H9 (cell line): ENCODE data around the gene C3orf70. TPM values are rescaled to one million over a fixed set of nuclear protein-coding genes. Genes with fewer than 3 reads are reported as not detected.

Source experiments
- DNase-seq: peaks from one replicate; pipeline ENCODE4 v3.0.0-alpha.2; 2017
- H2AFZ ChIP-seq: one replicate; pipeline ENCODE4 v1.6.1; 2013; ENCODE audit warnings: mild to moderate bottlenecking, low read length, control low read depth, moderate library complexity
- H2AK5ac ChIP-seq: 2 replicates; pipeline ENCODE4 v1.6.1; 2013; ENCODE audit warnings: low read length, control low read depth, mixed read lengths; ENCODE audit not compliant: insufficient read length
- H2BK120ac ChIP-seq: one replicate; pipeline ENCODE4 v1.6.1; 2013; ENCODE audit warnings: low read depth, mild to moderate bottlenecking, low read length, control low read depth, inconsistent platforms; ENCODE audit not compliant: poor library complexity, severe bottlenecking
- H2BK12ac ChIP-seq: 2 replicates; pipeline ENCODE4 v1.6.1; 2013; ENCODE audit warnings: low read length, control low read depth, mixed read lengths, low read depth; ENCODE audit not compliant: insufficient read length
- H2BK15ac ChIP-seq: 2 replicates; pipeline ENCODE4 v1.6.1; 2013; ENCODE audit warnings: low read depth, low read length, control low read depth
- H2BK20ac ChIP-seq: one replicate; pipeline ENCODE4 v1.6.1; 2013; ENCODE audit warnings: low read depth, mild to moderate bottlenecking, low read length, control low read depth, inconsistent platforms; ENCODE audit not compliant: poor library complexity, severe bottlenecking
- H2BK5ac ChIP-seq: 2 replicates; pipeline ENCODE4 v1.6.1; 2013; ENCODE audit warnings: low read length, control low read depth, mixed read lengths; ENCODE audit not compliant: insufficient read length
- H3K14ac ChIP-seq: 2 replicates; pipeline ENCODE4 v1.6.1; 2013; ENCODE audit warnings: low read length, control low read depth; ENCODE audit not compliant: insufficient read depth
- H3K18ac ChIP-seq: 2 replicates; pipeline ENCODE4 v1.6.1; 2013; ENCODE audit warnings: low read depth, mild to moderate bottlenecking, mixed read lengths, low read length, control low read depth; ENCODE audit not compliant: insufficient read length
- H3K23ac ChIP-seq: 2 replicates; pipeline ENCODE4 v1.6.1; 2013; ENCODE audit warnings: low read length, control low read depth, mixed read lengths, low read depth; ENCODE audit not compliant: insufficient read length
- H3K23me2 ChIP-seq: 2 replicates; pipeline ENCODE4 v1.6.1; 2013; ENCODE audit warnings: low read depth, mild to moderate bottlenecking, mixed read lengths, low read length, control low read depth; ENCODE audit not compliant: insufficient read length, poor library complexity, severe bottlenecking
- H3K27ac ChIP-seq: 2 replicates; pipeline ENCODE4 v1.5.1; 2013; ENCODE audit warnings: low read length, control low read depth, mixed read lengths, low read depth; ENCODE audit not compliant: insufficient read length
- H3K27me3 ChIP-seq: 2 replicates; pipeline ENCODE4 v1.6.1; 2013; ENCODE audit warnings: low read length, control low read depth, inconsistent platforms; ENCODE audit not compliant: insufficient read depth
- H3K4ac ChIP-seq: 2 replicates; pipeline ENCODE4 v1.6.1; 2013; ENCODE audit warnings: low read depth, mild to moderate bottlenecking, control low read depth, inconsistent platforms, low read length, moderate library complexity
- H3K4me1 ChIP-seq: 2 replicates; pipeline ENCODE4 v1.6.1; 2013; ENCODE audit warnings: low read length, control low read depth, inconsistent platforms; ENCODE audit not compliant: insufficient read depth
- H3K4me2 ChIP-seq: 2 replicates; pipeline ENCODE4 v1.6.1; 2013; ENCODE audit warnings: low read length, control low read depth, mixed read lengths; ENCODE audit not compliant: insufficient read length, insufficient read depth
- H3K56ac ChIP-seq: 2 replicates; pipeline ENCODE4 v1.6.1; 2013; ENCODE audit warnings: low read depth, mild to moderate bottlenecking, mixed read lengths, low read length, control low read depth; ENCODE audit not compliant: insufficient read length
- H3K79me1 ChIP-seq: 2 replicates; pipeline ENCODE4 v1.6.1; 2013; ENCODE audit warnings: low read depth, mild to moderate bottlenecking, moderate library complexity, low read length, control low read depth, inconsistent platforms; ENCODE audit not compliant: insufficient read depth, poor library complexity, severe bottlenecking
- H3K79me2 ChIP-seq: 2 replicates; pipeline ENCODE4 v1.6.1; 2013; ENCODE audit warnings: low read length, control low read depth, inconsistent platforms; ENCODE audit not compliant: insufficient read depth
- H3K9ac ChIP-seq: 2 replicates; pipeline ENCODE4 v1.6.1; 2013; ENCODE audit warnings: low read length, control low read depth, mixed read lengths; ENCODE audit not compliant: insufficient read length; ENCODE audit errors: extremely low read depth
- H3K9me3 ChIP-seq: one replicate; pipeline ENCODE4 v1.6.1; 2013; ENCODE audit warnings: low read depth, low read length, inconsistent platforms; ENCODE audit not compliant: control insufficient read depth
- H3T11ph ChIP-seq: one replicate; pipeline ENCODE4 v1.6.1; 2013; ENCODE audit warnings: mild to moderate bottlenecking, low read length, control low read depth, inconsistent platforms
- H4K20me1 ChIP-seq: one replicate; pipeline ENCODE4 v1.6.1; 2013; ENCODE audit not compliant: control insufficient read depth, insufficient read length, insufficient read depth
- H4K5ac ChIP-seq: 2 replicates; pipeline ENCODE4 v1.6.1; 2013; ENCODE audit warnings: low read depth, mild to moderate bottlenecking, mixed read lengths, low read length, control low read depth; ENCODE audit not compliant: insufficient read length
- H4K8ac ChIP-seq: replicated peaks from 2 replicates; pipeline ENCODE4 v1.6.1; 2013; ENCODE audit warnings: low read length, control low read depth, mixed read lengths, low read depth; ENCODE audit not compliant: insufficient read length
- H4K91ac ChIP-seq: 2 replicates; pipeline ENCODE4 v1.6.1; 2013; ENCODE audit warnings: low read depth, mild to moderate bottlenecking, moderate library complexity, mixed read lengths, low read length, control low read depth; ENCODE audit not compliant: insufficient read length
- H3K27ac Mint-ChIP-seq, 3 experiments: 2 replicates in 2 of 3; 3 replicates in 1 of 3; pipeline ENCODE4 v1.8.0; 2020 to 2021; ENCODE audit warnings: mixed read lengths in 3 of 3, mild to moderate bottlenecking in 1 of 3, moderate library complexity in 1 of 3
- H3K27me3 Mint-ChIP-seq: 2 replicates; pipeline ENCODE4 v1.8.0; 2021; ENCODE audit warnings: low read depth, mild to moderate bottlenecking, moderate library complexity, mixed read lengths
- H3K36me3 Mint-ChIP-seq, 3 experiments: 2 replicates in 2 of 3; 3 replicates in 1 of 3; pipeline ENCODE4 v1.8.0; 2020 to 2021; ENCODE audit warnings: low read depth in 3 of 3, mixed read lengths in 3 of 3; ENCODE audit not compliant: insufficient read depth in 1 of 3
- H3K4me1 Mint-ChIP-seq, 2 experiments: 2 replicates each; pipeline ENCODE4 v1.8.0; 2020; ENCODE audit warnings: mixed read lengths in 2 of 2
- H3K4me3 Mint-ChIP-seq, 2 experiments: 2 replicates in 1 of 2; 3 replicates in 1 of 2; pipeline ENCODE4 v1.8.0; 2020 to 2021; ENCODE audit warnings: mild to moderate bottlenecking in 2 of 2, mixed read lengths in 2 of 2, moderate library complexity in 1 of 2
- H3K9me3 Mint-ChIP-seq, 2 experiments: 2 replicates in 1 of 2; 3 replicates in 1 of 2; pipeline ENCODE4 v1.8.0; 2020; ENCODE audit warnings: mild to moderate bottlenecking in 2 of 2, mixed read lengths in 2 of 2, moderate library complexity in 1 of 2
- CTCF ChIP-seq: fragments of 200-600 bp; sonication (generic); conservative IDR thresholded peaks from 3 replicates; pipeline ENCODE4 v1.8.0; 2021; ENCODE audit warnings: antibody characterized with exemption, mild to moderate bottlenecking
- WGBS: extraction: QIAGEN DNeasy Blood & Tissue Kit; methylation state at CpG from one replicate; pipeline ENCODE4 v1.1.7; 2013; ENCODE audit warnings: missing lambda C conversion rate, low lambda C conversion rate, mixed read lengths; ENCODE audit not compliant: insufficient read length; ENCODE audit errors: extremely low coverage; 5-methylcytosine and 5-hydroxymethylcytosine counted together
- total RNA-seq: library from RNA; stranded (reverse); gene quantifications from 2 replicates; pipeline ENCODE4 v1.2.1, GENCODE V29; 2021

C3orf70 gene
- total RNA-seq, 1 experiment from 2014 or later, result 0.52 TPM

- no CpG with 5 or more reads among the region's 8 CpGs for WGBS
- H3K56ac ChIP-seq, result no peak overlapping the region
These were observed 1.5 kb downstream of the C3orf70 start for GRCh38 chr3:185151101-185151963.

More at GRCh38 chr3:185151101-185151963, 1.5 kb downstream of the C3orf70 start:
- Histone ChIP-seq H3K27ac (no peak overlapping the region), H3K79me1 (no peaks in the 10 kb centered on the region), H3K18ac (no peak overlapping the region), H4K8ac (no peak overlapping the region), H2AFZ (no peak overlapping the region), H3T11ph (no peak overlapping the region), H3K14ac (no peak overlapping the region), H2BK5ac (no peak overlapping the region), H3K4ac (no peak overlapping the region), H3K79me2 (no peaks in the 10 kb centered on the region), H3K9me3 (no peaks in the 10 kb centered on the region), H3K4me1 (peaks cover 4% of the 10 kb centered on the region; the same call in 1 of the 2 replicates), H3K23ac (no peak overlapping the region), H4K91ac (no peak overlapping the region), H4K20me1 (no peaks in the 10 kb centered on the region), H2AK5ac (no peak overlapping the region), H3K27me3 (peaks cover 7% of the 10 kb centered on the region; the same call in 1 of the 2 replicates), H2BK15ac (no peak overlapping the region), H2BK12ac (no peak overlapping the region), H2BK120ac (no peak overlapping the region), H4K5ac (no peak overlapping the region), H2BK20ac (no peak overlapping the region), H3K4me2 (no peak overlapping the region), H3K9ac (no peak overlapping the region), H3K23me2 (peaks cover 13% of the 10 kb centered on the region)
- TF ChIP-seq CTCF, result no peak
- H3K27me3 Mint-ChIP-seq, result peaks cover 33% of the 10 kb centered on the region
- H3K9me3 Mint-ChIP-seq, result no peaks in the 10 kb centered on the region
- no peak overlapping the region; a peak in 1 of 7 replicates for H3K27ac Mint-ChIP-seq
- H3K4me3 Mint-ChIP-seq, result peak overlapping the region in 1 of 2 experiments; percentile 50; a peak in 3 of 5 replicates
- peaks cover 8 to 11% of the 10 kb centered on the region in 2 experiments for H3K4me1 Mint-ChIP-seq
- no peak for DNase-seq
- H3K36me3 Mint-ChIP-seq, result no peaks in the 10 kb centered on the region
